GM19025 (cell line): Measurements from ENCODE around the gene MX1.

Experiments
- ATAC-seq: cut with Tn5 transposase; IDR thresholded peaks from one replicate; pipeline ENCODE4 v1.9.1; 2021; ENCODE audit warnings: mild to moderate bottlenecking, low read depth, moderate library complexity; ENCODE audit not compliant: unreplicated experiment

Gene MX1

DNA sequence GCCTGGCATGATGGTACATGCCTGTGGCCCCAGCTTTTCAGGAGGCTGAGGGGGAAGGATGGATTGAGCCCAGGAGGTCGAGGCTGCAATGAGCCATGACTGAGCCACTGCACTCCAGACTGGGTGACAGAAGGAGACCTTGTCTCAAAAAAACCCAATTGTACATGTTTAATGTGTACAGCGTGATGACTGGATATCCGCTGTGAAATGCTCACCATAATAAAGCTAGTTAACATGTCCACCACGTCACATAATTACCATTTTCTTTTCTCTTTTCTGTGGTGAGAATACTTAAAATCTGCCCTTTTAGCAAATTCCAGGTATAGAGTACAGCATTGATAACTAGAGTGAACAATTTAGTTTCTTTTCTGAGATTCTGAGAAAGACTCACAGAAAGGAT lies 57.9 kb downstream of the MX1 start:
- ATAC-seq, result no peak

- no peak for ATAC-seq
These were observed 61.0 kb downstream of the MX1 start for GRCh38 chr21:41487082-41487481.

DNA sequence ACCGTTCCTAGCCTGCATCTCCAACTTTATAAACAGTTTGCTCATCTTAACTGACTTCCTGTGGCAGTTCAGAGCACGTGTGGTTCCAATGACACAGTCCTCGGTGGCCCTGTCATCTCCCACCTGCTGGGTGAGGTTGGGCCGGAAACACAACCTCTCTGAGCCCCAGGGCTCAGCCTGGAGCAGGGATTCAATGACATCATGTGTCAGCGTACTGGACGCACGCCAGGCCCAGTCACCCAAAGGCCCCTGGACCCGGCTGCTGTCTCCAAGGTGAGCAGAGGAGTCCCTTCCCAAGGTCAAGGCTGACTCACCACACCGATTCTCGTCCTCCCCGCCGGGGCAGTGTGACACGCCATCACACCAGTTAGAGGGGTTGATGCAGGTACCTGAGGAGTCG lies 62.0 kb downstream of the MX1 start:
- ATAC-seq, result no peak

DNA sequence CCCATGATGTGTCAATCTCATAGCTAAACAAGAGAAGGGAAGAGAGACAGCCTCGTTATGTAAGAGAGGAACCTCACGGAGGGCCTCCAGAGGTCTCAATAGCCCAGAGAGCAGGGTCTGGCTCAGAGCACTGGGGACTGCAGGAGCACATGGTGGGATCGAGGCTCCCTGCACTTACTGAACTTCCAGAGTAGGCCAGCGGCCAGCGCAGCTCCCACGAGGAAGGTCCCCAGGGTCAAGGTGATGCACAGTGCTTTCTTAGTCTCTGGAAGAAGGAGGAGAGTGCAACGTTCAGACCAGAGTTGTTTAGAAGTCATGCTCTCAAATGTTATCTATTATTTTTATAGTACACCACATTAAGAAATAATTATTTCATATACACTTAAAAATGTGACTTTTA lies 63.3 kb downstream of the MX1 start:
- ATAC-seq, result no peak

DNA sequence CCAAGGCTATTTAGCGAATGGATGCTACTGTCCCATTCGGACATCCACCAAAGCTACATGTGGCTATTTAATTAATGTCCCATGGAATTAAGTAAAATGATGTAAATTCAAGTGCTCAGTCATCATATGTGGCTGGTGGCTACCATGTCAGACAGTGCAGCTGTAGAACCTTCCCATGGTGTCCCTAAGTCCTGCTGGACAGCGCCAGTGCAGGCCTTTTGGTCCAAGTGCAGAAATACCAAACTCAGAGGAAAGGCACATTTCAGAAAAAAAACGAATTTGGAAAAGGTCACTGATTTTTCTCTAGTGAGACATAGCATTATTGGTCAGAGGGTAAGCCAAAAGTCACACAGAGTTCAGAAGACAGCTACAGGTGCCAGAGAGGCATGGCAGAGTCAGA lies 64.3 kb downstream of the MX1 start:
- no peak for ATAC-seq

DNA sequence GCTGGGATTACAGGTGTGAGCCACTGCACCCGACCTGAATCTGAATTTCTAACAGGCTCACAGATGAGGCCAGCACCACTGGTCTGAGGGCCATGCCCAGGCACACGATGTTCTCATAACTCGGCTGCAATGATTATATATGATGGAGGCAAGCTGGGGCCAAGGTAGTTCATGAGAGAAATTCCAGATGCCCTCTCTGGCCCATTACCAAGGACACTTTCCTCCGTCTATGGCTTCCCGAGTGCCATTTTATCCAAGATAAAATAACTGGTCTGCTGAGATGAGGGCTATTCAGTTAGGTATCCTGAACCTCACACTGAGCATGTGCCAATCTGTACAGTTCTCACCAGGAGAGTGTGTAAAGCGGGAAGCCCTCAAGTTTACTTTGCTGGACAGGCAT lies 65.4 kb downstream of the MX1 start:
- no peak for ATAC-seq

DNA sequence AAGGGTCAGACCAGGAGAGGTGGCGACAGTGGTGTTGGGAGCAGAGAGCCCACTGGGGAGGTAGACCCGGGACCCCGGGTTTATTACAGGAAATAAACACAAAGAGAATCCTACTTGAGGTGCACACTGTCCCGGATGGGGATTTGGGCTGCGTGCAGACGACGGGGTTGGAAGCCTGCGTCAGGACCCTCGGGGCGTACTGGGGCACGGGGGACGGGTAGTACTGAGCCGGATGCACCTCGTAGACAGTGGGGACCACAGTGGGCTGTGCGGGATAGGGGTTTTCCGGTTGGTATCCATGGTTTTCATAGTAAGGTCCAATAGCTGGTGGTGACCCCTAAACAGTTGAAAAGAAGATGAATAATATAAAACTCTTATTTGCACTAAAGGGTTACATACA lies 68.2 kb downstream of the MX1 start:
- ATAC-seq, result no peak

- ATAC-seq, result no peak
These were observed 71.0 kb downstream of the MX1 start for GRCh38 chr21:41497008-41497407.

GRCh38 chr21:41497788-41498187 lies 71.7 kb downstream of the MX1 start:
- no peak for ATAC-seq

DNA sequence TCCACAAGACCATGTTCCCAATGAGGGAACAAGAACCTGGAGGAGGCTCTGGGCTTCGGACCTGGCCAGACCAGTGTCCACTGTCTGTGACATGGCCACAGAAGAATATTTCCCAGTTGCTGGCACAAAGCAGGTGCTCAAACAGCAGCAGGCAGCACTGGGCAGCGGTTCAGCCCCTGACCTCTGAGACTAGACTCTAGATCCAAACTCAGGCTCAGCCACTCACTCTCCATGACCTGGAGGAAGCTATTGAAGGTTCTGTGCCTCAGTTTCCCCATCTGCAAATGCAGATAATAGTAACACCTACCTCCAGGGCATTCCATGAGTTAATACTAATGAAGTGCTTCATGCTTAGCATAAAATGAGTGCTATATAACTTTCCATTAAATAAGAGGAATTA lies 73.9 kb downstream of the MX1 start:
- ATAC-seq, result no peak

- ATAC-seq, result no peak
These were observed 74.3 kb downstream of the MX1 start for GRCh38 chr21:41500363-41500762.

- ATAC-seq, result no peak
These were observed 74.9 kb downstream of the MX1 start for GRCh38 chr21:41500931-41501381.

- no peak for ATAC-seq
These were observed 75.9 kb downstream of the MX1 start for GRCh38 chr21:41501919-41502318.

- no peak for ATAC-seq
These were observed 77.3 kb downstream of the MX1 start for GRCh38 chr21:41503331-41503730.

DNA sequence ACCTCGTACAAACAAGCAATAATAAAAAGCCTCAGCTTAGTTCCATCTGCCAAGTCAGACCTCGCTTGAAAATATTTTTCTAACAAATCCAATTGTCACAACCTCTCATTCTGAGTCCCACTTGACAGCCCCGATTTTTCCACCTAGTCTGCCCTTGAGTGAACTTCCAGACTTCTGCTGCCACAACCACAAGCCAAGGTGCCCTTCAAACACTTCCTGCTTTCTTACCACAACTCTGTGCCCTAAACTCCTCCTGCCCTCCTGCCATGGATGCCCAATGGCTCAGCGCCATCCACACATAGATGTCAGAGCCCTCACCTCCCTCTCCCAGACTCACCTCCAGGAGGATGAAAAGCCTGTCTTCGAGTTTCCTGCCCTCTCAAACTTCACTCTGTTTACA lies 78.0 kb downstream of the MX1 start:
- no peak for ATAC-seq

DNA sequence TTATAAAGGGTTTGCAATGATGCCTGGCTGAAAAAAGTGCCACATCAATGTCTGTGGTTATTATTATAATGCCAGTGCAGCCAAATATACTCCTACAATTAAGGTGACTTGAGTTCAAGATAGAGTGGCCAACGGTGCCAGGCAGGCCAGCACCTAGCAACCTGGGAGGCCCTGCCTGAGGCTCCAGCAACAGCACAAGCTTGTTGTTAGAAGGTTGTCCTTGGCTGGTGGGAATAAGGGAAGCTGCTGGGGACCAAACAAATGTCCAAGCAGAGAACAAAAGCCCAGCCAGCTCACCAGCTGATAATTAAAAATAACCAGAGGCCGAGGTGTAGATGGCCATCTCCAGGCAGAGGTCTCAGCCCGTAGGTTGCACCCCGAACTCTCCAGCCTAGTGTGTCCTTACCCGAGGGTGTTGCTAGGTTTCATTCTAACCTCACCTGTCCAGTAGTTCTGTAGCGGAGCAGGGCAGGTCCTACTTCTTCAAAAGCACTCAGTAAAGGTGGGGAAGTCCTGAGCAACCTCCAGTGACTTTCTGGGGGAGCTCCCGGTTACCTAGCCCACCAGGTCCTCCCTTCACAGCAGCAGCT lies 80.1 kb downstream of the MX1 start:
- no peak for ATAC-seq

- no peak for ATAC-seq
These were observed 80.8 kb downstream of the MX1 start for GRCh38 chr21:41506611-41507520.

DNA sequence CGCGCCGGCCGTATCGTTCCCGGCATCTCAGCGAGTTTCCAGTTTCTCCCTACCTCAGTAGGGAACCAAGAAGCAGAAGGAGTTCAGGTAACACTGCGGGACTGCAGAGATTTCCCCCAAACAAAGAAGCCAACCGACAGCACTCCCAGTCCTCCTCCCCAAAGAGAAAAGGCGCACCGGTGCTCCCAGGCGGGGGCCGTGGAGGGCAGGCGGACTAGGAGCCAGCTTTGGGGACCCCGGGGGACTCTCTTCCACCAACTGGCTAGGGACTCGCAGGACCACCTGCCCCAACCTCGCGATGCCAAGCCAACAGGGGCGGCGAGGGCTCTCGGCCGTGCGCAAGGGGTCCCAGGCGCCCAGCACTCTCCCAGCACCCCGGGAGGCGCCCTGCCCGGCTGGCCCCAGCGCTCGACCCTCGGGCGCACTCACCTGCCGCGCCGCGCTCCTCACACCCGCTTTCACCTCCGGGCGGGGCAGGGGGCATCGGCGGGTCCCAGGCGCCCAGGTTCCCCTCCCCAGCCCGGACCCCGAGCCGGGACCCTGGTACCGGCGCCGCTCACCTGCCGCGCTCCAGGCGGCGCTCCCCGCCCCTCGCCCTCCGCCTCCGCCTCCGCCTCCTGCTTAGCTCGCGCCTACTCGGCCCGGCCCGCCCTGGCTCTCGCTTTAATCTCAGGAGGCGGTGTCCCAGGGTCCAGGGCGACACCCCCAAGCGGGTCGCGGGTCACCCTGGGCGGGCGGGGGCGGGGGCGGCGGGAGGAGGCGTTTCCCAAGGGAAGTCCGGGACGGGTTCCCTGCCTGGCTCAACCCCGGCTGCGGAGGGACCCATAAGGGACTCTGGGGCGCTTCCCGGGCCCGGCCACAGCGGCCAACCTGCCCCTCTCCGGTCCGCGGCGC lies 81.7 kb downstream of the MX1 start, which contains the start of gene TMPRSS2:
Gene TMPRSS2 (minus strand): TSS at position 638 of the 894 bp plus-strand sequence. CDS start 10,025 bp downstream, outside the sequence.
- ATAC-seq, result no peak

DNA sequence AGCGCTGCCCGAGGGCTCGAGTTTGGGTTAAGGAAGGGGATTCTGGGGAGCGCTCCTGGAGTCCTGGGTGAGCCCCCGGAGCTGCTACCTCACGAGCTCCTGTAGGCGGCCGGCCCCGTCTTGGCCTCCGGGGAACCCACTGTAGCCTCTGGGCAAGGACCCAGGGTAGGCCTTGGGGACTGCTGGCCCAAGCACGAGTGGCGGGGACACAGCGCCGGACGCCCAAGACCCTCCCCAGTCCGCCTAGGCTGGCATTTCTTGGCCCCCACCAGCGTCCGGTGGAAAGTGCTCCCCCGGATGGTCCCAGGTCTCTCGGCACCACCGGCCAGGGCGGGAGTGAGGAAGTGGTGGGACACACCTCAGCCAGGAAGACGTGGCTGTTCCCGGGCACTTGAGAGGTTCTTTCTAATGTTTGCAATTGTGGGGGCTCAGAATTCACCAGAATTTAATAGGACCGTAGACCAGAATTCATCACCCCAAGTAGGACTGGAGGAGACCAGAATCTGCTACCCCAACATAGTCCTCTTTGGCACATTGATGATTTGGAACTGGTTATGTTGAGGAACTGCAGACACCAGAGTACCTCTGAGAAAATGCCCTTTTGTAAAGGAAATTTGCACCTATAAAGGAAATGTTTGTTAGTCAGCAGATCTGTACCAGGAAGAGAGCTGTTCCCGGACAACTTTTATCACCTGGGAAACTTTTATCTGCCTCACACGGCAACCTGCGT lies 82.5 kb downstream of the MX1 start:
- ATAC-seq, result no peak
